Measurements from ENCODE around the gene POLA2. TPM values are rescaled to one million over a fixed set of nuclear protein-coding genes. Genes with fewer than 3 reads are reported as not detected.
"Not testable (repeated sequence)": the region's sequence is repeated elsewhere in the genome, so short reads cannot be mapped to it uniquely, and the experiment has no call there.

The POLA2 gene
- total RNA-seq, 1 experiment from 2014 or later, result 54.6 TPM

- Histone ChIP-seq H3K27me3 (no peaks in the 10 kb centered on the region), H3K9me3 (replicated peaks) (no peaks in the 10 kb centered on the region), H3K4me3 (peak overlapping the region; percentile 31), H3K36me3 (no peaks in the 10 kb centered on the region), H3K27ac (no peak overlapping the region), H3K4me1 (no peaks in the 10 kb centered on the region; the same call in 1 of the 2 replicates)
- peak; percentile 28 to 45 for DNase-seq
Measured at GRCh38 chr11:65225279-65226102, 36.3 kb upstream of the POLA2 start.

GRCh38 chr11:65226103-65226442 is 35.7 kb upstream of the POLA2 start:
- H3K4me3 ChIP-seq, result peak overlapping the region; percentile 31

GRCh38 chr11:65227879-65228278 is 33.9 kb upstream of the POLA2 start:
- Histone ChIP-seq H3K4me3 (no peak overlapping the region), H3K9me3 (replicated peaks) (no peaks in the 10 kb centered on the region), H3K27ac (no peak overlapping the region), H3K27me3 (no peaks in the 10 kb centered on the region), H3K4me1 (no peaks in the 10 kb centered on the region; the same call in 1 of the 2 replicates), H3K36me3 (no peaks in the 10 kb centered on the region)
- no peak for DNase-seq

More at GRCh38 chr11:65226103-65226442, 35.7 kb upstream of the POLA2 start:
- Histone ChIP-seq H3K27me3 (no peaks in the 10 kb centered on the region), H3K4me1 (no peaks in the 10 kb centered on the region; the same call in 1 of the 2 replicates), H3K27ac (no peak overlapping the region), H3K36me3 (no peaks in the 10 kb centered on the region), H3K9me3 (replicated peaks) (no peaks in the 10 kb centered on the region)
- DNase-seq, result no peak

GRCh38 chr11:65236194-65237059 is 25.3 kb upstream of the POLA2 start:
- Histone ChIP-seq H3K27me3 (no peaks in the 10 kb centered on the region), H3K9me3 (replicated peaks) (no peaks in the 10 kb centered on the region), H3K36me3 (no peaks in the 10 kb centered on the region), H3K4me1 (no peaks in the 10 kb centered on the region), H3K27ac (no peak overlapping the region), H3K4me3 (no peak overlapping the region)
- DNase-seq, result no peak

GRCh38 chr11:65238302-65238701 is 23.5 kb upstream of the POLA2 start:
- H3K9me3 ChIP-seq (replicated peaks); H3K4me1 ChIP-seq; H3K36me3 ChIP-seq; DNase-seq; H3K27ac ChIP-seq; H3K27me3 ChIP-seq; H3K4me3 ChIP-seq: not testable (repeated sequence)

GRCh38 chr11:65241134-65241533 is 20.6 kb upstream of the POLA2 start:
- Histone ChIP-seq H3K27me3 (no peaks in the 10 kb centered on the region), H3K4me3 (no peak overlapping the region), H3K36me3 (no peaks in the 10 kb centered on the region), H3K27ac (no peak overlapping the region), H3K9me3 (replicated peaks) (no peaks in the 10 kb centered on the region), H3K4me1 (no peaks in the 10 kb centered on the region)
- no peak for DNase-seq

- Histone ChIP-seq H3K9me3 (replicated peaks) (no peaks in the 10 kb centered on the region), H3K27ac (no peak overlapping the region), H3K4me1 (no peaks in the 10 kb centered on the region), H3K27me3 (peaks cover 3% of the 10 kb centered on the region; the same call in 1 of the 2 replicates), H3K36me3 (no peaks in the 10 kb centered on the region), H3K4me3 (no peak overlapping the region)
- DNase-seq, result no peak
Measured at GRCh38 chr11:65241692-65242091, 20.1 kb upstream of the POLA2 start.

- Histone ChIP-seq H3K9me3 (replicated peaks) (no peaks in the 10 kb centered on the region), H3K4me1 (no peaks in the 10 kb centered on the region), H3K27ac (no peak overlapping the region), H3K27me3 (peaks cover 3% of the 10 kb centered on the region; the same call in 1 of the 2 replicates), H3K36me3 (no peaks in the 10 kb centered on the region), H3K4me3 (no peak overlapping the region)
- DNase-seq, result no peak
Measured at GRCh38 chr11:65242389-65242788, 19.4 kb upstream of the POLA2 start.

GRCh38 chr11:65243797-65244196 is 18.0 kb upstream of the POLA2 start:
- Histone ChIP-seq H3K27me3 (peaks cover 3% of the 10 kb centered on the region; the same call in 1 of the 2 replicates), H3K4me3 (no peak overlapping the region), H3K4me1 (no peaks in the 10 kb centered on the region), H3K36me3 (no peaks in the 10 kb centered on the region), H3K9me3 (replicated peaks) (no peaks in the 10 kb centered on the region), H3K27ac (no peak overlapping the region)
- DNase-seq, result no peak

- not testable (repeated sequence) for DNase-seq; H3K36me3 ChIP-seq; H3K27me3 ChIP-seq; H3K4me3 ChIP-seq; H3K4me1 ChIP-seq; H3K27ac ChIP-seq; H3K9me3 ChIP-seq (replicated peaks)
Measured at GRCh38 chr11:65245046-65245445, 16.7 kb upstream of the POLA2 start.

GRCh38 chr11:65246506-65246905 is 15.3 kb upstream of the POLA2 start:
- Histone ChIP-seq H3K4me1 (no peaks in the 10 kb centered on the region), H3K27ac (no peak overlapping the region), H3K4me3 (no peak overlapping the region), H3K9me3 (replicated peaks) (no peaks in the 10 kb centered on the region), H3K27me3 (peaks cover 3% of the 10 kb centered on the region; the same call in 1 of the 2 replicates), H3K36me3 (no peaks in the 10 kb centered on the region)
- no peak for DNase-seq

GRCh38 chr11:65248184-65248710 is 13.5 kb upstream of the POLA2 start:
- not testable (repeated sequence) for H3K4me3 ChIP-seq; H3K27ac ChIP-seq; H3K9me3 ChIP-seq (replicated peaks); H3K27me3 ChIP-seq; DNase-seq; H3K36me3 ChIP-seq; H3K4me1 ChIP-seq

- H3K36me3 ChIP-seq, result no peaks in the 10 kb centered on the region
- H3K27me3 ChIP-seq, result peaks cover 2% of the 10 kb centered on the region; the same call in 1 of the 2 replicates
- no peak for DNase-seq
- no peak overlapping the region for H3K27ac ChIP-seq
- no peaks in the 10 kb centered on the region for H3K4me1 ChIP-seq
- H3K4me3 ChIP-seq, result no peak overlapping the region
- no peaks in the 10 kb centered on the region for H3K9me3 ChIP-seq (replicated peaks)
Measured at GRCh38 chr11:65251476-65251875, 10.3 kb upstream of the POLA2 start.

- Histone ChIP-seq H3K4me3 (no peak overlapping the region), H3K27me3 (no peaks in the 10 kb centered on the region), H3K4me1 (no peaks in the 10 kb centered on the region), H3K9me3 (replicated peaks) (no peaks in the 10 kb centered on the region), H3K27ac (no peak overlapping the region), H3K36me3 (no peaks in the 10 kb centered on the region)
- DNase-seq, result no peak
Measured at GRCh38 chr11:65254724-65255123, 7.0 kb upstream of the POLA2 start.

GRCh38 chr11:65258988-65259387 is 2.8 kb upstream of the POLA2 start:
- no peak overlapping the region for H3K4me3 ChIP-seq
- no peaks in the 10 kb centered on the region for H3K36me3 ChIP-seq
- no peak overlapping the region for H3K27ac ChIP-seq
- H3K9me3 ChIP-seq (replicated peaks), result no peaks in the 10 kb centered on the region
- DNase-seq, result no peak
- peaks cover 3% of the 10 kb centered on the region; the same call in 1 of the 2 replicates for H3K4me1 ChIP-seq
- no peaks in the 10 kb centered on the region for H3K27me3 ChIP-seq

All from SJCRH30 (cell line).